A673 (cell line): ENCODE results near the gene PEAR1.

ENCODE experiments used
- EZH2 ChIP-seq: fragments of 200-600 bp; sonication (generic); IDR thresholded peaks from 2 replicates; pipeline ENCODE4 v1.6.1; 2017; ENCODE audit warnings: borderline replicate concordance, low read depth, mild to moderate bottlenecking, mixed read lengths, antibody characterized with exemption, low read length; ENCODE audit not compliant: poor library complexity, severe bottlenecking
- TF ChIP-seq, protein P1 (sequence below): fragments of 300-800, 200-600 bp; sonication (generic); conservative IDR thresholded peaks from 2 replicates; pipeline ENCODE4 v1.5.1; 2017; ENCODE audit warnings: low read depth, mild to moderate bottlenecking, antibody characterized with exemption, low read length, moderate library complexity, mixed read lengths

DNA sequence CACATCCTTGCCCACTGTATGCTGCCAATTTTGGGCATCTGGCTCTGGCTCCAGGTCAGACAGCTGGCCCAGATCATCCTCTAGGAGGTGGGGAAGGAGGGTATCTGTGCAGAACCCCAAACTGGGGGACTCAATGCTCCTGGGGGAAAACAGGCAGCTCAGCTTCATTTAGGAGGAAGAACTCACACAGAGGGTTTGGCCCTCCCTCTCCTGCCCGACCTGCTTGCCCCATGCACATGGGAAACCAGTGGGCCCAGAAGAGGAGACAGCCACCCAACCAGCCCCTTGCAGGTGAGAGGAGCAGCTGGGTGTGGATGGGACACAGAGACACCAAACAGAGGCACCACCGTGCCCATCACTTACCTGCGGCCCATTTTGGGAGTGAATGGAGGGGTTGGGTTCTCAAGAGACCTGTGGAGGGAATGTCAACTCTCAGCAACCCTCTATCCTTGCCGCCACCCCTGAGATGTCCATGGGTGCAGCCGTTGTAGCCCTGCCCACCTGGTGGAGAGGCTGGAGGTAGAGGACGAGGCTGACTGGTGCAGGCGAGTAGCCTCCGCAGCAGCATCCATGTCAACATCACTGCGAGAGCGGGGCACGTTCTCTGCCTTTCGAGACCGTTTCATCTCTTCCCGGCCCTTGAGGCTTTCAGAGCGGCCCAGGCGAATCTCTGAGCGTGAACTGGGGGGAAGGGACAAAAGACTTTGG, 54.5 kb downstream of the PEAR1 start:
- TF ChIP-seq, protein P1, sequence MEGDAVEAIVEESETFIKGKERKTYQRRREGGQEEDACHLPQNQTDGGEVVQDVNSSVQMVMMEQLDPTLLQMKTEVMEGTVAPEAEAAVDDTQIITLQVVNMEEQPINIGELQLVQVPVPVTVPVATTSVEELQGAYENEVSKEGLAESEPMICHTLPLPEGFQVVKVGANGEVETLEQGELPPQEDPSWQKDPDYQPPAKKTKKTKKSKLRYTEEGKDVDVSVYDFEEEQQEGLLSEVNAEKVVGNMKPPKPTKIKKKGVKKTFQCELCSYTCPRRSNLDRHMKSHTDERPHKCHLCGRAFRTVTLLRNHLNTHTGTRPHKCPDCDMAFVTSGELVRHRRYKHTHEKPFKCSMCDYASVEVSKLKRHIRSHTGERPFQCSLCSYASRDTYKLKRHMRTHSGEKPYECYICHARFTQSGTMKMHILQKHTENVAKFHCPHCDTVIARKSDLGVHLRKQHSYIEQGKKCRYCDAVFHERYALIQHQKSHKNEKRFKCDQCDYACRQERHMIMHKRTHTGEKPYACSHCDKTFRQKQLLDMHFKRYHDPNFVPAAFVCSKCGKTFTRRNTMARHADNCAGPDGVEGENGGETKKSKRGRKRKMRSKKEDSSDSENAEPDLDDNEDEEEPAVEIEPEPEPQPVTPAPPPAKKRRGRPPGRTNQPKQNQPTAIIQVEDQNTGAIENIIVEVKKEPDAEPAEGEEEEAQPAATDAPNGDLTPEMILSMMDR, result no peak
- TF ChIP-seq EZH2, result no peak
